Hematopoietic multipotent progenitor cell (in vitro differentiated cells): Measurements from ENCODE around the gene ANKRD30B. TPM values are rescaled to one million over a fixed set of nuclear protein-coding genes. Genes with fewer than 3 reads are reported as not detected.
"Not testable (repeated sequence)": the region's sequence is repeated elsewhere in the genome, so short reads cannot be mapped to it uniquely, and the experiment has no call there.

Experiments
- DNase-seq, 3 donors: peaks; one replicate each; pipeline ENCODE4 v3.0.0-alpha.2; 2011 to 2015; ENCODE audit warnings: low read depth in 2 of 3, low spot score in 2 of 3
- small RNA-seq: library from RNA; depleted of rRNA; stranded (forward); fragments of <200 nt; gene quantifications from one replicate; pipeline ENCODE3, GENCODE V24; 2012
- total RNA-seq: library from RNA; depleted of rRNA; stranded (reverse); fragments of >200 nt; gene quantifications from one replicate; pipeline ENCODE4 v1.2.3, GENCODE V29; 2012

ANKRD30B gene
- total RNA-seq, 1 donor = not detected

- not testable (repeated sequence) for DNase-seq
Observed at GRCh38 chr18:14855634-14856033, 107.7 kb downstream of the ANKRD30B start.

GRCh38 chr18:14856256-14856655 lies 108.3 kb downstream of the ANKRD30B start:
- not testable (repeated sequence) for DNase-seq

GRCh38 chr18:14858514-14858913 lies 110.5 kb downstream of the ANKRD30B start:
- not testable (repeated sequence) for DNase-seq

DNA sequence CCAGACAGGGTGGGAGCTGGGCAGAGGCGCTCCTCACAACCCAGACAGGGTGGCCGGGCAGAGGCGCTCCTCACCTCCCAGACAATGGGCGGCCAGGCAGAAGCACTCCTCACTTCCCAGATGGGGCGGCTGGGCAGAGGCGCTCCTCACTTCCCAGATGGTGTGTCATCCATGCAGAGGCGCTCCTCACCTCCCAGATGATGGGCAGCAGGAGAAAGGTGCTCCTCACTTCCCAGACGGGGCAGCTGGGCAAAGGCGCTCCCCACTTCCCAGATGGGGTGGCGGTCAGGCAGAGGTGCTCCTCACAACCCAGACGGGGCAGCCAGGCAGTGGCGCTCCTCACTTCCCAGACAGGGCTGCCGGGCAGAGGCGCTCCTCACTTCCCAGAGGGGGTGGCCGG lies 112.0 kb downstream of the ANKRD30B start:
- not testable (repeated sequence) for DNase-seq

- DNase-seq = not testable (repeated sequence)
Observed at GRCh38 chr18:14866426-14866825, 118.5 kb downstream of the ANKRD30B start.

DNA sequence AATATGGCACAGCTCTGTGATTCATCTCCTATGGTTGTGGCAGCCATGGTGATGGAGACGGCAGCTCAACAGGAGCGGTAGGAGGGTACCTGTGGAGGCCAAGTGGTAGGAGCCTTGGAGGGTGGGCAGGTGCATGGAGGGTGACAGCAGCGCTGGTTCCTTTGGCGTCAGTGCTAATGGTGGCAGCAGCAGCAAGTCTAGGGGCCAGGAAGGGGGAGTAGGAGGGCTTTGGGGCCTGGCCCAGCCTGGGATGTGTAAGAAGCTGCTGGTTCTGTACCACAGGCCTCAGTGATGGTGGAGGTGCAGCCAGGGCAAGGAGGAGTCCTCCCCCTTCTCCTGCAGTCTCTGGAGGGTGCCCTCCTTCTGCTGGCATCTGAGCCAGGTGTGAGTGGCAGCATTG lies 120.0 kb downstream of the ANKRD30B start:
- DNase-seq = not testable (repeated sequence)

DNA sequence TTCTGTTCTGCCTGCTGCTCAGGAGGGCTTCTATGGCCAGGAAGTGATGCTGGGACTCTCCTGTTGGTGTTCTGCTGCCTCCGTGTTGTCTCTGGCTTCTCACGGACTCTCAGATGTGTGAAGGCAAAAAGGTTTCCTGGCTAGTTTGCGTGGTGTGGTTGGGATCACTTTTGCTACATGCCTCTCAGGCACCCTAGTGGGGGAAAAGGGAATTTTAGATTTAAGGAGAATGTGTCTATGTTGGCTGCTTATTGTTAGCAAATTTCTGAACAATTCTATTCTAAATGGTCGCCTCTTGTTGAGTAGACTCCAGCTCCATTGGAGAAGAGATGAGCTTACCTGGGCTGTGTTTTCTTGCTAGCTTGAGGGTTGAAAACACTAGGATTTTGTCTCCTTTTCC lies 120.9 kb downstream of the ANKRD30B start:
- DNase-seq = not testable (repeated sequence)

- not testable (repeated sequence) for DNase-seq
Observed at GRCh38 chr18:14878826-14879225, 130.9 kb downstream of the ANKRD30B start.

- DNase-seq = no peak
Observed at GRCh38 chr18:14900435-14900834, 152.5 kb downstream of the ANKRD30B start.

Small RNA genes lying within 50 kb of the gene (small RNA-seq; reads per million reads assigned to genes)
- gene MIR3156-2 (not detected), gene RNU6-1210P (not detected)

Other genes with a start within 250 kb of the ANKRD30B start
- not detected for gene POTEC, start 204.6 kb upstream of the ANKRD30B start, total RNA-seq